Effector memory CD4-positive, alpha-beta T cell (primary cell): ENCODE results near the gene CS.
A peak's percentile ranks its signal among the peaks of the same experiment; 100 is the strongest.

Experiments used
- DNase-seq, 3 donors: peaks; one replicate each; pipeline ENCODE4 v3.0.0-alpha.2; 2020
- H3K27ac ChIP-seq: 2 replicates; pipeline ENCODE4 v1.7.0; 2013; ENCODE audit warnings: mild to moderate bottlenecking, low read length, moderate library complexity; ENCODE audit not compliant: insufficient read depth, poor library complexity, severe bottlenecking
- H3K27me3 ChIP-seq: replicated peaks from 2 replicates; pipeline ENCODE4 v1.7.0; 2013; ENCODE audit warnings: mild to moderate bottlenecking, low read length; ENCODE audit not compliant: insufficient read depth, control insufficient read depth, poor library complexity, severe bottlenecking
- H3K36me3 ChIP-seq: 2 replicates; pipeline ENCODE4 v1.7.0; 2013; ENCODE audit warnings: mild to moderate bottlenecking, low read length, moderate library complexity; ENCODE audit not compliant: control insufficient read depth, insufficient read depth
- H3K4me1 ChIP-seq: 2 replicates; pipeline ENCODE4 v1.7.0; 2013; ENCODE audit warnings: low read length, mild to moderate bottlenecking; ENCODE audit not compliant: control insufficient read depth, insufficient read depth, poor library complexity, severe bottlenecking
- H3K4me3 ChIP-seq: 2 replicates; pipeline ENCODE4 v1.7.0; 2013; ENCODE audit warnings: low read length, low read depth, mild to moderate bottlenecking; ENCODE audit not compliant: insufficient read depth, poor library complexity, severe bottlenecking
- H3K9me3 ChIP-seq: 2 replicates; pipeline ENCODE4 v1.7.0; 2013; ENCODE audit warnings: mild to moderate bottlenecking, low read length, moderate library complexity; ENCODE audit not compliant: control insufficient read depth

The CS gene

DNA sequence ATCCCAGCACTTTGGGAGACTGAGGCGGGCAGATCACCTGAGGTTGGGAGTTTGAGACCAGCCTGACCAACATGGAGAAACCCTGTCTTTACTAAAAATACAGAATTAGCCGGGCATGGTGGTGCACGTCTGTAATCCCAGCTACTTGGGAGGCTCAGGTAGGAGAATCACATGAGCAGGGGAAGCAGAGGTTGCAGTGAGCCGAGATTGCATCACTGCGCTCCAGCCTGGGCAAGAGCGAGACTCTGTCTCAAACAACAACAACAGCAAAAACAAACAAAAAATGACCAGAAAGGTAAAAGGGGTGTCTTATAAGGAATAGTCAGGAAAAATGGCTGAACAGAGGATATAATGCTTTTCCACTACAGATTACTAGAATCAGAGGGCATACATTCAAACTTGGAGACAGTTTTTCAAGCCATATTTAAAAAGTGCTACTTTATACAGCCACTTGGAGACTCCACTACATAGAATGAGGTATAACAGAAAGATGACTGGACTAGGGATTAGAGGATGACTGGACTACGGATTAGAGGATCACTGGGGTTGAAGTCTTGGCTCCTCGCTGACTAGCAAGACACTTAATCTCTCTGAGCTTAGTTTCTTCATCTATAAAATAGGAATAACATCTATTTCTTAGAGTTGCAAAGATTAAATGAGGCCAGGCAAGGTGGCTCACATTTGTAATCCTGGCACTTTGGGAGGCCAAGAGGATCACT is 4.9 kb upstream of the CS start:
- Histone ChIP-seq H3K27me3 (no peaks in the 10 kb centered on the region), H3K4me3 (no peak overlapping the region), H3K27ac (no peak overlapping the region), H3K36me3 (peaks cover 7% of the 10 kb centered on the region), H3K9me3 (no peaks in the 10 kb centered on the region), H3K4me1 (peaks cover 15% of the 10 kb centered on the region)
- no peak for DNase-seq

- H3K4me3 ChIP-seq = no peak overlapping the region
- H3K36me3 ChIP-seq = peaks cover 2% of the 10 kb centered on the region
- H3K27ac ChIP-seq = no peak overlapping the region
- no peaks in the 10 kb centered on the region for H3K27me3 ChIP-seq
- no peaks in the 10 kb centered on the region for H3K9me3 ChIP-seq
- no peak for DNase-seq
- peaks cover 20% of the 10 kb centered on the region for H3K4me1 ChIP-seq
Measured at GRCh38 chr12:56304276-56304675, 4.1 kb upstream of the CS start.

DNA sequence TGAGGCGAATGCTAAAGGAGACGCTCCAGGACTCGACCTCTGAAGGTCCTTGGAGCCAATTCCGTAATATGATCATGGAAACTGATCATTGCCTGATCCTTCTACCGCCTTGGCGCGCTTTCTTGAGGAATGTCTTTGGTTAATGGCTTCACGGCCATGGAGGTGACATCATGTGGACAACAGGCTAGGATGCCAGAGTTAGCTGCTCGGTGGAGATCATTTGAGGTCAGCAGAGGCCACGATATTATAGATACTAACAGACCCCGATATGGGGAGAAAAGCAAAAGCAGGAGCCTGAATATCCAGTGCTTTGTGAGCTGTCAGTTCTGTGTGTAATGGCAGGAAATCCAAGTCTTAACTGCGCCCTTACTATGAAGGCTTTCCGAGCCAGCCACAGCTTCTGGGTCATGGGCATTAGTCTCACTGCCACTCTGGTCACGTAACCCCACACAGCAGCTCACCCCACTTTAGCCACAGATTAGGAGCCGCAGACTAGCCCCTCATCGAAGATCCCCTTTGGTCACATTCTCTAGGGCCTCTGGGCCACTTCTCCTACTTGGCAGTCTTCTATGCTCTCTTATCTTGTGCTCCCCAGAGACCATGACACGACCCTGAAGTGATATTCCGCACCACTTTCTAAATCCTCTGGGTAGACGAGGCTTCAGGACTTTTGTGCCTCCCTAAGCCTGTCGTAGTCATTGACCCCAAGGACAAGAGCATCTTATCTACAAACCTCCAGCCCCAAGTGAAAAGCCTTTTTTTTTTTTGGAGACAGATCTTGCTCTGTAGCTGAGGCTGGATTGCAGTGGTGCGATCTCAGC is 724 bp upstream of the CS start:
- peak overlapping the region; percentile 44 for H3K4me3 ChIP-seq

GRCh38 chr12:56299308-56299852 is 750 bp downstream of the CS start:
- Histone ChIP-seq H3K36me3 (no peaks in the 10 kb centered on the region), H3K9me3 (no peaks in the 10 kb centered on the region), H3K27ac (peak overlapping the region; percentile 94), H3K4me3 (peak overlapping the region; percentile 79), H3K4me1 (peaks cover 32% of the 10 kb centered on the region), H3K27me3 (no peaks in the 10 kb centered on the region)
- DNase-seq = no peak

More for the DNA sequence above, 724 bp upstream of the CS start:
- no peak for DNase-seq
- H3K27ac ChIP-seq = peak overlapping the region; percentile 94
- H3K27me3 ChIP-seq = no peaks in the 10 kb centered on the region
- no peaks in the 10 kb centered on the region for H3K36me3 ChIP-seq
- H3K4me1 ChIP-seq = peaks cover 32% of the 10 kb centered on the region
- no peaks in the 10 kb centered on the region for H3K9me3 ChIP-seq

GRCh38 chr12:56298828-56299227 is 1.3 kb downstream of the CS start:
- no peaks in the 10 kb centered on the region for H3K36me3 ChIP-seq
- H3K27me3 ChIP-seq = no peaks in the 10 kb centered on the region
- H3K9me3 ChIP-seq = no peaks in the 10 kb centered on the region
- H3K4me3 ChIP-seq = peak overlapping the region; percentile 79
- peaks cover 32% of the 10 kb centered on the region for H3K4me1 ChIP-seq
- no peak for DNase-seq
- H3K27ac ChIP-seq = peak overlapping the region; percentile 94

DNA sequence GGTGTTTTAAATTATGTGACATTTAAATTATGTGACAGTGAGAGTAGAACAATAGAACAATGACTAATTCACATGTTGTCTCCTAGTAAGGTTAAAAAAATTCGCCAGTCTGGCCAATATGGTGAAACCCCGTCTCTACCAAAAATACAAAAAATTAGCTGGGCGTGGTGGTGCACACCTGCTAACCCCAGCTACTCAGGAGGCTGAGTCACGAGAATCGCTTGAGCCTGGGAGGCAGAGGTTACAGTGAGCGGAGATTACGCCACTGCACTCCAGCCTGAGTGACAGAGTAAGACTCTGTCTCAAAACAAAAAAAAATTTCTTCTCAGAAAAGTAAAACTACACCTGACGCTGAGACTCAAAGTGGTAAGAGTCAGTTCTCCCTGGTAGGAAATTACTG is 2.7 kb downstream of the CS start:
- Histone ChIP-seq H3K27me3 (no peaks in the 10 kb centered on the region), H3K27ac (no peak overlapping the region)

DNA sequence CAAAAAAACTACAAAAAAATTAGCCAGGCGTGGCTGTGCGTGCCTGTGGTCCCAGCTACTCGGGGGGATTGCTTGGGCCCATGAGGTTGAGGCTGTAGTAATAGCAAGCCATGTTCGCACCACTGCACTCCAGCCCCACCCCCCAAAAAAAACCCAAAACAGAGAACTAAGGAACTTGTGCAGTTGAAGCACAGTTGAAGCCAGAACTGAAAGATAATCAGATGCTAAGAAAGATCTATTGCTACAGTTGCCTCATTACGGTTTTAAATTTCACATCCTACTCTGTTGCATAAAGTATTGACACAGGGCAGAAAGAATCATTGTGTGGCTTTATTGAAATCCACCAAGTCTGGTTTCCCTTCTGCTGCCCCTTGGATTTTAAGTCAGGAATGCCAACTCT is 3.8 kb downstream of the CS start:
- no peak overlapping the region for H3K27ac ChIP-seq
- H3K36me3 ChIP-seq = peaks cover 7% of the 10 kb centered on the region
- no peak overlapping the region for H3K4me3 ChIP-seq
- no peak for DNase-seq
- no peaks in the 10 kb centered on the region for H3K27me3 ChIP-seq
- H3K4me1 ChIP-seq = peaks cover 32% of the 10 kb centered on the region
- H3K9me3 ChIP-seq = no peaks in the 10 kb centered on the region

More for the DNA sequence above, 2.7 kb downstream of the CS start:
- Histone ChIP-seq H3K4me3 (no peak overlapping the region), H3K9me3 (no peaks in the 10 kb centered on the region), H3K36me3 (peaks cover 4% of the 10 kb centered on the region), H3K4me1 (peaks cover 30% of the 10 kb centered on the region)
- no peak for DNase-seq

DNA sequence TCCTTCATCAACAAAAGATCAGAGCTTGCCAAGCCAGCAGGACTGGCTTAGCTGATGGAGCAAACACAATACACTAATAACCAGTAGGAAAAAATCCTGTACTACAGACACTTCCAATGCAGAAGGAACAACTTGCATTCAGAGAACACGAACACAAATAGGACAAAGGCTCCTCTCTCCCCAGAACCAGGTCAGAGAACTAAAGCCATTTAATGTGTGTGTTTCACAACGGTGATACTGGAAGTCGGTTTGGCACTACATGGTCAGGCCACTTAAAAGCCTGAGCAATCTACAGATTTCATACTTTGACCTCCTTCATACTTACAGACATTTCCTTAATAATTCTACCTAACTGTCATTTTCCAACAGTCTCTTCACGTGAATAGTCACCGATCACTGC is 6.3 kb downstream of the CS start:
- peaks cover 18% of the 10 kb centered on the region for H3K36me3 ChIP-seq
- no peak overlapping the region for H3K4me3 ChIP-seq
- no peak overlapping the region for H3K27ac ChIP-seq
- no peak for DNase-seq
- no peaks in the 10 kb centered on the region for H3K9me3 ChIP-seq
- H3K27me3 ChIP-seq = no peaks in the 10 kb centered on the region
- peaks cover 18% of the 10 kb centered on the region for H3K4me1 ChIP-seq

GRCh38 chr12:56288705-56289387 is 11.3 kb downstream of the CS start:
- H3K9me3 ChIP-seq = no peaks in the 10 kb centered on the region
- no peak overlapping the region for H3K4me3 ChIP-seq
- no peaks in the 10 kb centered on the region for H3K27me3 ChIP-seq
- peaks cover 34% of the 10 kb centered on the region for H3K36me3 ChIP-seq
- no peak overlapping the region for H3K27ac ChIP-seq
- DNase-seq = no peak
- peaks cover 11% of the 10 kb centered on the region for H3K4me1 ChIP-seq
